Central memory CD4-positive, alpha-beta T cell (primary cell): ENCODE data around the gene SLC24A4.

Experiments used
- DNase-seq: peaks from one replicate; pipeline ENCODE4 v3.0.0; 2022

The SLC24A4 gene

DNA sequence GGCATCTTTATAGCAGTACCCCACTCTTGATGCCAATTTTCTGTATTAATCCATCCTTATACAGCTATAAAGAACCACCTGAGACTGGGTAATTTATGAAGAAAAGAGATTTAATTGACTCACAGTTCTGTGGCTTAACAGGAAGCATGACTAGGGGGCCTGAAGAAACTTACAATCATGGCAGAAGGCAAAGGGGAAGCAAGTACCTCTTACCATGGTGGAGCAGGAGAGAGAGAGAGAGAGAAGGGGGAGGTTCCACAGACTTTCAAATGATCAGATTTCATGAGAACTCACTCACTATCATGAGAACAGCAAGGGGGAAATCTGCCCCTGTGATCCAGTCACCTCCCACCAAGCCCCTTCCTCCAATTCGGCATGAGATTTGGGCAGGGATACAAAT, 84.4 kb downstream of the SLC24A4 start:
- DNase-seq = no peak

DNA sequence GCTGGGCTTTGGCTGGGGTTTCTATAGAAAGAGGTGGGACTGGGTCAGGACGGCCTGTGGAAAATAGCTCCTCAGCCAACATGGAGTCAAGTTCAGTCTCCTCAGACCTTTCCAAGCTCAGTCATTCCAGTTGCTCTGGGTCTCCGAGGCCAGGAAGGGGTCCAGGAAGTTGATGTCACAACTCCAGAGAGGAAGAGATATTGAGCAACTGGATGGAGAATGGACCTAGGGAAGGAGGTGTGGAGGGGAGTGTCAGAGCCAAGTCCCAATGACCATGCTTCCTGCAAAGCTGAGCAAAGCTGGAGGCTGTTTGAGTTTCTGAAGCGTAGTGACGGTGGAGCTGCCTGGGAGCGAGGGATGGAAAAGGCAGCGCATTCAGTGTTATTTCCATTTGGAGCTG, 86.1 kb downstream of the SLC24A4 start:
- DNase-seq = no peak

DNA sequence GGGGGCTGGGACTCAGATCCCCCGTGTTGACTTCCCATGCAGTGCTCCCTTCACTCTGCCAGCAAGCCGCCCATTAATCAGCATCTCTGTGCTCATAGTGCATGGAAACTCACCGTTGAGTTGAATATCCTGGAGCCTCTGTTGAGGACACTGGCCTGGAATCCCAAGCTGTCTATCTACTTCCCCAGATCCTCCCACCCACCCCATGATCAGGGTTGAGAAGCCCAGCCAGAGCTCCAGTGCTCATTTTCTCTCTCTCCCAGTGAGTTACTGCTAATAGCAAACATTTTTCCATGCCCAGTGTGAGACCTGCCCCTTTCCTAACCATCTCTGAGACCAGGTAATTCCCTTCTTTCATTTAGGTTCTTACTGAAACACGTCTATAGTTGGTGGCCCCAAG, 88.2 kb downstream of the SLC24A4 start:
- no peak for DNase-seq

DNA sequence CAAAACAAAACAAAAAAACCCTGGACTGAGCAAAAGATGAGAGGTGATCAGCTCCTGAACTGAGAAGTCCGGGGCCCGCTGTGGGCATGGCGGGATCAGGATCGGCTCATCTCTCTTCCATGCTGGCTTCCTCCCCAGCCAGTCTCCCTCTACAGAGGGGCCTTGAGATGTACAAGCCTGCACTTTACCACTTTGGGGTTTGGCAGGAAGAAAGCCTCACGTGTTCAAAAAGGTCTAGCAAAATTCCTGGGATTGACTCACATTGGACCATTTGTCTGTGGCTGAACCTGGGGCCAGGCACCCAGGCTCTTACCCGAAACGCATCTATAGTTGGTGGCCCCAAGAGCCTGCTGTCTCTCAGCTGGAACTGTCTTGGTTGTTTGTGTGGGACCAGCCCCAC, 89.0 kb downstream of the SLC24A4 start:
- no peak for DNase-seq

DNA sequence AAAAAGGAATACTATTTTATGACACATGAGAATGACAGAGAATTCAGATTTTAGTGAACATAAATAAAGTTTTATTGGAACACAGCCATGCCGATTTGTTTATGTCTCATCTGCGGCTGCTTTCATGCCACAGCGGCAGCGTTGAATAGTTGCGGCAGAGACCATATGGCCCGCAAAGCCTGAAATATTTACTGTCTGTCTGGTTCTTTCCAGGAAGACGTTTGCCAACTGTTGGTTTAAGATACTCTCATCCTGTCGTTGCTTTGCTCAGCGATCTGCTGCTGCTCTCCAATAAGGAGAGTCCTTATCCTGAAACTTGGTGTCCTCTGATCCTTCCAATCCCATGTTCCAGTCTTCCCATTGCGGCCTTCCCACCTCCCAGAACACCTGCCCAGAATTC, 89.9 kb downstream of the SLC24A4 start:
- no peak for DNase-seq

DNA sequence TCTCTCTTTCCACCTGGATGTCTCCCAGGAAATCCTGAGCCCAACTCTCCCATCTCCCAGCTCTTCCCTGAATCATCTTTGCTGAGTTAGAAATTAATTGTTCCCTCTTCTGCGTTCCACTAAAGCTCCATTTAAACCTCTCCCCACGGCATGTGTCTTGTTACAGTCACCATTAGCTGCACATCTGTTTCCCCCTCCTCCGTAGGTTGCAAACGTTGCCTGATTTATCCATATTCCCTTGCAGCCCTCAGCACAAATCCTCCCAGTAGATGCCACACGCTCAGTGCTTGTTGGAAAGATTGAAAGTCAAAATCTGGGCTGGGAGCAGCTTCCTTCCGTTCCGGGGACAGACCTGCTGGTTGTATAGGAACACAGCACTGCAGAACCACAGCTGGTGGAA, 90.4 kb downstream of the SLC24A4 start:
- no peak for DNase-seq

DNA sequence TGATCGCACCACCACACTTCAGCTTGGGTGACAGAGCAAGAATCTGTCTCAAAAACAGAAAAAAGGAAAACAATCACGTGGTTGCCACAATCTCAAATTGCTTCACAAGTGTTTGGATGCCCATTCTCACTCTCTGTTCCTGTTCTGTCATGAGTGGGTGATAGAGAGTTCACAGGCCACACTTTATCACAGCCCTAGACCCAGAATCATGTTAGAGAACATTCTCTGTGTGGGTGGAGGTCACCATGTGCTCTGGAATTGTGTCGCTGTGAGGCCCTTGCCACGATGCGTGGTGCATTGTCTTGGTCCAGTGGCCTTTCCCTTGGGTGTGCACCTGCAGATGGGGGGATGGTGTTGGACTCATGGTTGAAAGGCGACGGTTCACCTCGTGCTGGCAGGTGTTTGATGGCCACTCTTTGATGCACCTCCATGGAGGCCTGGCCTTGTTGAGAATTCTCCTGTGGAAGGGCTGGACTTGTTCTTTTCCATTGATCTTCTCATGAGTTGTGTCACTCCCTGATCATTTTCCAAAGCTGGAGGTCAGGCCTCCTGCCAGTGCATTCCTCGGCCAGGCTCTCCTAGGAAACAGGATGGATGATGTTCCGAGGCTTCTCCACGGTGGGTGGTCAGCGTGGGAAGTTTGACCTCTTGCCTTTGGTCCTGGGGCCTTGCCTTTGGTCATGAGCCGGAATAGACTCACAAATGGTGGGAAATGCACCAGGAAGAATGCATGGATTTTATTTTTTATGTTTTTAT, 91.9 kb downstream of the SLC24A4 start:
- DNase-seq = no peak

DNA sequence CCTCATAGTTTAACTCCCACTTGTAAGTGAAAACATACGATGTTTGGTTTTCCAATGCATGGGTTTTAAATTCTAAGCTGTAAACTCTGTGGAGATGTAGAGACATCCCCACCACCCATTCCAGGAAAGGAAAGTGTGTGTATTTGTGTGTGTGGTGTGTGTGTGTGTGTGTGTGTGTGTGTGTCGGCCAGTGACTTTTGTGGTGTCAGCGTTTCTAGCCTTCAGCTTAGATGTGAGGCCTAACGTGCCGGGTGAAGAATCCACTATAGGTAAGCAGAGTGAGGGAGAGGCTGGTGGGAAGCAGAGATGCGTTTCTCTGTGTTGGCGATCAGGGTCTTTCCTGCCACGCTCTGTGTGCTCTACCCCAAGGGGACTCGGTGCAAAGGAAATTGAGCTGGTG, 93.0 kb downstream of the SLC24A4 start:
- no peak for DNase-seq

DNA sequence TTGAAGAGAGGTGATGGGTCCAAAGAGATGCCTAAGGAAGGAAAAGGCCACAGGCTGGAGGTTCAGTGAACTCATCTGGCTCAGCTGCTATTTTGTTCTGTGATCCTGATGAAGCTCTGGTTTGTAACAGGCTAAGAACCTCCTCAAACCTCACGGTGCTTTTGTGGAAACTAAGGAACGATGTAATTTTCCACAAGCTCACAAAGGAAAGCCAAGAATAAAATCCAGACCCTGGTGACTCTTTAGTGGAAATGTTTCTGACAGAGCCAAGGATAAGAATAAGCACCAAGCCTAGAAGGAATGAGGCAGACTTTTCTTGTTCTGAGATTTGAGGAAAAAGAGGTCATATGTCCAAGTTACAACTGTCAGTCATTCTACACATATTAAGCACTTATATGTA, 93.6 kb downstream of the SLC24A4 start:
- no peak for DNase-seq

DNA sequence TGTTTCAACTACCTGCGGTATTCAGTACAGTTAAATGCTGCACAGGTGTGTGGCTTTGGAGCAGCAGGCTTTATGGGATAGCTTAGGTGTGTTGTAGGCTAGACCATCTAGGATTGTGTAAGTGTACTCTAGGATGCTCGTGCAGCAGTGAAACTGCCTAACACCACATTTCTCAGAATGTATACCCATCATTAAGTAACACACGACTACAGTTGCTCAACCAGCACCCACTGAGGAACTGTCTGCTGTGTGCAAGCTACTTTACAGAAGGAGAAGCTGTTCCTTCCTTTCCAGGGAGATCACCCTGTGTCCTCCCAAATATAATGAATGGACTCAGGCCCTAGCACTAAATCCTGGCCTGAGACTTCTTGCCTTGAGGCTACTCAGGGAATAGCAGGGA, 94.8 kb downstream of the SLC24A4 start:
- DNase-seq = no peak

DNA sequence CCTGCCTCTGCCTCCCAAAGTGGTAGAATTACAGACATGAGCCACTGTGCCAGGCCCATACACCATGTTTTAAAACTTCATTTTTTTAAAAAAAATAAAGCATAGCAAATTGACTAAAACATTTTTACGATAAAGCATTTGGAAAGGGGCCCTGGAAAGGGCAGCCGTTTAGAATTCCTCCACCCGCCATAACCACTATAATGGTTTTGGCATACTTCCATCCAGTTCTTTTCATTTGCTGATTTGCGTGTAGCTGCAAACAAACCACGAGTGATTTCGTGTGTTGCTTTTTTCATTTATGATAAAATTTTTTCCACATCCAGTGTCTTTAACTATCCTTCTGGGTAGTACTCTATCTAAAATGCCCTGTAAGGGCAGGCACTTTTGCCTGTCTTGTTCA, 98.8 kb downstream of the SLC24A4 start:
- no peak for DNase-seq

DNA sequence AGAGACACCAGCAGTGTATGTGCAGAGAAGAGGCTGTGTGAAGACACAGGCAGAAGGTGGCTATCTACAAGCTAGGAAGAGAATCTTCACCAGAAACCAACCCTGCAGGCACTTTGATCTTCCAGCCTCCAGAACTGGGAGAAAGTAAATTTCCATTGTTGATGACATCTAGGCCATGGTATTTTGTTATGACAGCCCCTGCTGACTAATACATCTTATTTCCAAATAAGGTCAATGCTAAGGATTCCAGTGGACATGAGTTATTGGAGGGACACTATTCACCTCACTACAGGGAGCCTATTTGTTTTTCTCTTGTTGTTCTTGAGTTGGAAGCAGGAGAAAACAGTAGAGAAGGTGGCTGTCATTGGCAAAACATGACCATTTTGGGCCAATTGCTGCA, 102.1 kb downstream of the SLC24A4 start:
- no peak for DNase-seq

DNA sequence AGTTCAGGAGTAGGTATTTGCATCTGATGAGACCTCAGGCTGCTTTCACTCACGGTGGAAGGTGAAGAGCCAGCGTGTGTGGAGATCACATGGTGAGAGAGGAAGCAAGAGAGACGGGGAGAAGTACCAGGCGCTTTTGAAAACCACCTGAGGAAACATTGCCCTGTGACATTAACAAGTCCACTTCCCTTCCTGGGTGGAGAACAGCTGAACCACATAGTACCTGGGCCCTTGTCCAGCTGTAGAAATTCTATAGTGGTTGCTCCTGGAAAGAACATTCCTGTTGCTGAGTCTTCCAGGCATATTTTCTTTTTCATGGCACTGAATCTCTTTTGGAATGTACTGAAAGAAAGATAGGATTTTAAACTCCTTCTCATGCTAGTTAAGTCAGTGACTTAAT, 103.3 kb downstream of the SLC24A4 start:
- no peak for DNase-seq

DNA sequence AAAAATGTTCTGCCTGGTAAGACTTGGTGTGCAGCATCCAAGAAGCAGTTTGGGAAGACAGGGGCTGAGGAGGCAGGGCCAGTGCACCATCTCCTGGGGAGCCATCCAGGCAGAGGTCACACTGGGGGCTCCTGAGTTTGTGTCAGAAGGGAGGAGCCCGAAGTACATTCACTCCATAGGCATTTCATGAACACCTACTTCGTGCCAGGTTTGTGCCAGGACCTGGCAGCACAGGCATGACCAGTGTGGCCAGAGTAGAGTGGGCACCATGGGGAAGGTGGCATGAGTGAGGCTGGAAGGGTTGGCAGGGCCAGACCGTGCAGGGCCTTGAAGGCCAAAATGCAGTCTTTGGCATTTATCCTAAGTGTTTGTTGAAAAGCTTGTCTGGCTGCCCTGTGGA, 104.1 kb downstream of the SLC24A4 start:
- DNase-seq = no peak

DNA sequence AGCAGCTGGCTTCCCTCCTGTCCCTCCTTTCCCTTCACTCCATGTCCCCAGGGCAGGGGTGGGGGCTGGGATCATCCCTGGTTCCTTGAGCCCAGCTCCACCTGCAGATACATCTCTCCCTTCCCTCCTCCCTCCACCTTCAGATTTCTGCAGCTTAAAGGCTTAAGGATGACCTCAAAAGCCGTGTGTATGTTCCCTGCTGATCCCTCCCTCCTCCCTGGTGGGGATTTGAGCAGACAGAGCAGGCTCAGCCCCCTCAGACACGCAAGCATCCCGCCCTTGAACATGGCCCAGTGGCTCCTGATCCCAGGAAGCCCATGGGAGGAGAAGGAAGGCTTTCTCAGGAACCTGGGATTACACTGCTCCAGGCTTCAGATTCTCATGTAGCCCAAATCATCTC, 107.7 kb downstream of the SLC24A4 start:
- no peak for DNase-seq

DNA sequence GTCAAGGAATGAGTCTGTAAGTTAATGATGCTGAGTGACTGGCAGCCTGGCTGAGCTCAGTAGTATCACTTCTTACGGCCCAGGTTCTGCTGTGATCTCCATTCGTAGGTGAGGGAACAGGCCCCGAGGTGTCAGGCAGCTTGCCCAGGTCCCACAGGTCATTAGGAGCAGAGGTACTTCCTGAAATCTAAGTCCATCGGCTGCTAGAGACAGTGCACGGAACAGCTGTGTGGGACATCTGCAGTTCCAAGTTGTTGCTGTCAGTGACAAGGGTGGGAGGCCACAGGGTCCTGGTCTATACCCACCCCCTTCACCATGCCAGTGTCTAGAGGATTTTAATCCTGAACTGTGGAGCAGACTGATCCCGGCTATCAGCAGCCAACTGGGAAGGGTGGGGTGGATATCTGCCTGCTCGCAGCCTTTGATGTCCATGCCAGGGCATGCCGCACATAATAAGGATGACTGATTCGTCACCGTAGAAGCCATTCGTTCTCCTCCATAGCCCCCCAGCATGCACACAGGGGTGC, 108.3 kb downstream of the SLC24A4 start:
- DNase-seq = no peak

DNA sequence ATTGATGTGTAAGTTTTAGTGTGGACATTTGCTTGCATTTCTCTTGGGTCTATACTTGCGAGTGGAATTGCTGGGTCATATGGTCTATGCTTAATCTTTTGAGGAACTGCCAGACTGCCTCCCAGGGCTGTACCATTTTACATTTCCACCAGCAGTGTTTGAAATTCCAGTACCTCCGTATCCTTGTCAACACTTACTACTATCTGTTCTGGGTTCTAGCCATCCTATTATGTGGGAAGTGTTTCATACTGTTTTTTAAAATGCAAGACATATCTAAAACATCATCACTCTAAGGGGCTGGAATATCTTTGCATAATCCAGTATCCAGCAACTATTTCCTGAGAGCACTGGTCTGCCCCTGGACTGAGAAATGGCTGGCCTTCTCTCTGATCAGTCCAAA, 110.4 kb downstream of the SLC24A4 start:
- no peak for DNase-seq

DNA sequence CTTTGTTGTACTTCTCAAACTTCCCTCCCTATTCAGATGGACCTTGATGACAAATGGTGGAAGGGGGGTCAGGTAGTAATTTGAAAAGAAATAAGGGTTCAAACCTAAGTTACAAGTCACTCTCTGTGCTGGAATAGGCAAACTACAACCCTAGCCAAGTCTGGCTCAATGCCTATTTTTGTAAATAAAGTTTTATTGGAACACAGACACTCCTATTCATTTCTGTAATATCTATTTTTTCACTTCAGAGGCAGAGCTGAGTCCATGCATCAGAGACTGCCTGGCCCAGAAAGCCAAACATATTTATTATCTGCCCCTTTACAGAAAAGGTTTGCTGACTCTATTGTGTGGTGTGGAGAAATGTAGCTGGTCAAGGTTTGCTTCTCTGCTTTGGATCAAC, 112.2 kb downstream of the SLC24A4 start:
- no peak for DNase-seq

DNA sequence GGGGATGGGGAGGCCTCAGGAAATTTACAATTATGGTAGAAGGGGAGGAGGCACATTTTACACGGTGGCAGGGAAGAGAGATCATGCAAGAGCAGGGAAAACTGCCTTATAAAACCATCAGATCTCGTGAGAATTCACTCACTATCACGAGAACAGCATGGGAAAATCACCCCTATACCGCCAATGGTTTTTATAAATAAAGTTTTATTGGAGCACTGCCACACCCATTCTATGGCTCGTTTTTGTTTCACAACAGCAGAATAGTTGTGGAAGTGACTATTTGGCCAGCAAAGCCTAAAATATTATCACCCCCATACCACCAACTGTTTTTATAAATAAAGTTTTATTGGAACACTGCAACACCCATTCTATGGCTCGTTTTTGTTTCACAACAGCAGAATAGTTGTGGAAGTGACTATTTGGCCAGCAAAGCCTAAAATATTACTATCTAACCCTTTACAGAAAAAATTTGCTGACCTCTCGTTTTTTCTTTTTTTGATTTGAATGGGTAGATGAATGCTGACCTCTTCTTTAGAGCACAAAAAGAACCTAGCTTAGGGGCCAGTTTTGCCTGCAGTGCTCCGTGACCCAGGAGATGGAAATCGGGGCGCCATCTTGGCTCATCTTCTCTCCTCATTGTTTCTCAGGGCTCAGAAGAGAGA, 113.3 kb downstream of the SLC24A4 start:
- DNase-seq = no peak

DNA sequence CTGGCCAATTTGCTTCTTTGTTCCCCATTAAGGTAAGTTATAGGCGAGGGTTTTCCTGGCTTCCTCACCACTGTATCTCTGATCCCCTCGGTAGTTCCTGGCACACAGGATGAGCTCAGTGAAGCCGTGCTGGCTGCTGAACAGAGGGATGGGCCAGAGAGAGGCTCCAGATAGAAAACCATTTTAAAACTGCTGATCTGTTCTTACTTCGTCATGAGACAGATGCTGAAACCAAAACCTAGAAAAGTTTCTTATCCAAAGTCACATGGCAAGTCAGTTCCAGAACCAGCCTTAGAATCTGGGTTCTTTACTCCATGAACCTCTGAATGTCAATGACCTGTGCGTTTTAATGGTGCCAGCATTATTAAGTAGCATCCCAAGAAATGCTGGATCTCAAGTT, 114.3 kb downstream of the SLC24A4 start:
- DNase-seq = no peak

DNA sequence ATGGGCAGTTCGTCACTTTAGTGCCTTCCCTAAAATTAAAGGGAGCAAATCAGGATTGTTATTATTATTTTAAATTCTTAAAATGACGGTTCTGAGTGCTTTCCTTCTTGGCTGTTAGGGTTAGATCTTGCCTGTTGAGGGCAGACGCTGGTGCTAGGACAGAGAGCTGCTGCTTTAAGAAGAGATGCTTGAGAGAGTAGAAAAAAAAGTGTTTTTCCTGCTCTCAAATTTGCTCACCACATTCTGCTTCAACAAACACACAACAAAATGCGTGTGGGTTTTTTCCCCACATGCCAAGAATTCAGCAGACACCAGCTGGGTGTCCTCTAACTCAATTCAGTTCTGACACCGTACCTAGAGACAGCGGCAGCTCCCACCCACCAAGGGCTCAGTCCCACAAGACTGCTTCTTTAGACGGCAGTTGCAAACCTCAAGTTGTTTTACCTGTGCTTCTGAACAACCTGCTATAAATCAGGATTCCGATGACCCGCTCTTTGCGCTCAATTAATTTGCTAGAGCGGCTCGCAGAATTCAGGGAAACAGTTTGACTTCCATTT, 114.8 kb downstream of the SLC24A4 start:
- DNase-seq = no peak

DNA sequence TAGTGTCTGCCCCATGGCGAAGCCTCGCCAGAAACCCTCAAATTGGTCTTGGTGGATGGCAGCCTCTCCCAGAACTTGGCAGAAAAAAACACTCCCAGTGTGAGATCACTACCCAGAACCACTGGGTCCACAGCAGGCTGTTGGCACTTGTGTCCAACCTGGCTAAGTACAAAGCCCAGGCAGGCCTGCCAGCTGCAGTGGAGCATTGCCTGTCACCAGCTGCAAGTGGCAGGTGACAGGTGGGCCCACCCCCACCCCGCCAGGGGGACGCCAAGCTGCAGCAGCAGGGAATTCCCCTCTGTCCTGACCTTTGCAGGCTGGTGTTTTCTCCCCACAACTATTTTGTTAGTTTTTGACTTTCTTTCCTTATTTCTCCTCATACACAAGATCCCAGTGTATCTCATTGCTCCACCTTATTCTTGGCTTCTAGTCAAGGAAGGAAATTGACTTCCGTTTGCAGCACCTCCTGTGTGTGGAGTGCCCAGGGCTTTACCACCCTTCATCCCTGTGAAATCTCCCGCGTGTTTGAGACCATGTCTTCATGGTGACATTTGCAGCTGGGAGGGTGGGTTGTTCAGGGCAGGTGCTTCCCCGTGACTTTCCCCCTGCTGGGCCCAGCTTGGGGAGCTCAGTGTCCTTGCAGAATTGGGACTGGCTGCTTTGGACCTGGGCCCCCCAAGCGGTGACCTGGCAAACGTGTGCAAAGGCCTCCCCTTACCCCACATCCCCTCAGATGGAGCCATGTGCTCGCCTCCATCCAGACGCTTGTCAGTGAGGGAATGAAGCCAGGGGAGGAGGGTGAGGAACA, 116.8 kb downstream of the SLC24A4 start:
- DNase-seq = no peak

DNA sequence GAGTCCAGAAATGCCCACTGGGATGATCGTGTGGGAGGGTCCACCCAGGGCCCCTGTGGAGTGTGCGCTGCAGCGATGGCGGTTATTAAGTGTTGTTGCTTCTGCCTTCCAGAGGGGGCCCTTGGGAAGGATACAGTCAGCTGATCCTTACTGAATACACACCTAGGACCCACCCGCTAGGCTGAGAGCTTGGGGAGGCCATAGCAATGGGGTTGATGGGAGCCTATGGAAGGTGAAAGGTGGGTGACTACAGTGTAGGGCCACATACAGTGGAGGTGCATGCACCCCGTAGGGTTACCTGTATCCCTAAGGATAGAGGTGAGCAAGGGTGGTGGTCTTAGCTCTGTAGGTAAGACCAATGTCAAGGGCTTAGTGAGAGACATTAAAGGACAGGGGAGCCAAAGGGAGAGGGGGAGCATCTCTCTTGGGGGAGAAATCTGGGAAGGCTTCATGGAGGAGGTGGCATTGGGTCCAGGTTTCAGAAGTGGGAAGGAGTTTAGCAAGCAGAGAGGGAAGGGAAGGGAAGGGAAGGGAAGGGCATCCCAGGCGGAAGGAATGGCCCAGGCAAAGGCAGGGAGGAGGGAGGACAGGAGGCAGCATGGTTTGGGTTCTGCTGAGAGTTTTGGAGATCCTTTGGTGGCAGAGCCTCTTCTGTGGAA, 117.5 kb downstream of the SLC24A4 start:
- DNase-seq = no peak
